ENCODE data around the gene TFCP2.
"Not testable (repeated sequence)": the region's sequence is repeated elsewhere in the genome, so short reads cannot be mapped to it uniquely, and the experiment has no call there.

Gene TFCP2

GRCh38 chr12:51078346-51078745 lies 94.6 kb downstream of the TFCP2 start:
- not testable (repeated sequence) for DNase-seq

GRCh38 chr12:51077930-51078329 lies 95.0 kb downstream of the TFCP2 start:
- DNase-seq = no peak

GRCh38 chr12:51076236-51076930 lies 96.6 kb downstream of the TFCP2 start:
- DNase-seq = peak; percentile 1

- no peak for DNase-seq
Observed at GRCh38 chr12:51075390-51075789, 97.5 kb downstream of the TFCP2 start.

GRCh38 chr12:51071663-51072062 lies 101.3 kb downstream of the TFCP2 start:
- DNase-seq = no peak

- no peak for DNase-seq
Observed at GRCh38 chr12:51070004-51070403, 102.9 kb downstream of the TFCP2 start.

GRCh38 chr12:51067771-51068170 lies 105.2 kb downstream of the TFCP2 start:
- DNase-seq = no peak

GRCh38 chr12:51067229-51067628 lies 105.7 kb downstream of the TFCP2 start:
- no peak for DNase-seq

- no peak for DNase-seq
Observed at GRCh38 chr12:51065530-51065929, 107.4 kb downstream of the TFCP2 start.

- DNase-seq = no peak
Observed at GRCh38 chr12:51062631-51063397, 110.1 kb downstream of the TFCP2 start.

GRCh38 chr12:51059086-51059485 lies 113.8 kb downstream of the TFCP2 start:
- no peak for DNase-seq

- no peak for DNase-seq
Observed at GRCh38 chr12:51056242-51056641, 116.7 kb downstream of the TFCP2 start.

- no peak for DNase-seq
Observed at GRCh38 chr12:51055060-51055459, 117.9 kb downstream of the TFCP2 start.

GRCh38 chr12:51051787-51052186 lies 121.1 kb downstream of the TFCP2 start:
- no peak for DNase-seq

GRCh38 chr12:51049525-51049924 lies 123.4 kb downstream of the TFCP2 start:
- no peak for DNase-seq

- no peak for DNase-seq
Observed at GRCh38 chr12:51048661-51049251, 124.2 kb downstream of the TFCP2 start.

GRCh38 chr12:51047655-51048540 lies 125.0 kb downstream of the TFCP2 start, which contains the start of gene LETMD1:
LETMD1 (plus strand) TSS chr12:51048327; CDS start chr12:51048357, 30 bp downstream.
- peak; percentile 88 for DNase-seq
